Renal cortical epithelial cell (primary cell): ENCODE results near the gene SIX5. TPM values are rescaled to one million over a fixed set of nuclear protein-coding genes. Genes with fewer than 3 reads are reported as not detected.

Experiments
- total RNA-seq: library from RNA; depleted of rRNA; stranded (reverse); fragments of >200 nt; gene quantifications from 2 replicates; pipeline ENCODE4 v1.2.3, GENCODE V29; 2014

The SIX5 gene
- total RNA-seq, 1 donor from 2014 or later = 12.9 TPM

Other genes starting within 250 kb of the SIX5 start
- gene OPA3, start 184.4 kb downstream of the SIX5 start, total RNA-seq = 8.7 and 14.5 TPM in 2 replicates
- gene GPR4, start 167.0 kb downstream of the SIX5 start, total RNA-seq = under 0.01 TPM in 1 of 2 replicates, not detected in the other
- 47.4 and 61.3 TPM in 2 replicates for gene EML2, start 129.9 kb downstream of the SIX5 start, total RNA-seq
- 0.50 and 1.0 TPM in 2 replicates for gene GIPR, start 101.0 kb downstream of the SIX5 start, total RNA-seq
- gene SNRPD2, start 77.3 kb downstream of the SIX5 start, total RNA-seq = 120 and 333 TPM in 2 replicates
- gene QPCTL, start 76.6 kb downstream of the SIX5 start, total RNA-seq = 10.9 and 24.1 TPM in 2 replicates
- 4.5 and 9.0 TPM in 2 replicates for gene FBXO46, start 38.4 kb downstream of the SIX5 start, total RNA-seq
- gene MEIOSIN, start 35.8 kb downstream of the SIX5 start, total RNA-seq = not detected in 2 replicates
- gene DMPK, start 13.2 kb upstream of the SIX5 start, total RNA-seq = 6.1 and 32.3 TPM in 2 replicates
- 24.0 and 37.0 TPM in 2 replicates for gene DMWD, start 23.6 kb upstream of the SIX5 start, total RNA-seq
- gene RSPH6A, start 46.1 kb upstream of the SIX5 start, total RNA-seq = 0.10 TPM in 1 of 2 replicates, not detected in the other
- gene SYMPK, start 93.9 kb upstream of the SIX5 start, total RNA-seq = 16.3 and 55.0 TPM in 2 replicates
- gene FOXA3, start 95.1 kb upstream of the SIX5 start, total RNA-seq = 0.52 and 1.5 TPM in 2 replicates
- gene IRF2BP1, start 116.9 kb upstream of the SIX5 start, total RNA-seq = 23.1 and 27.6 TPM in 2 replicates
- gene MYPOP, start 133.4 kb upstream of the SIX5 start, total RNA-seq = 0.69 and 2.5 TPM in 2 replicates
- not detected in 2 replicates for gene NANOS2, start 145.5 kb upstream of the SIX5 start, total RNA-seq
- gene NOVA2, start 204.6 kb upstream of the SIX5 start, total RNA-seq = under 0.01 TPM in 1 of 2 replicates, not detected in the other
- 6.1 and 7.5 TPM in 2 replicates for gene CCDC61, start 226.2 kb upstream of the SIX5 start, total RNA-seq